Activated effector memory CD4-positive, alpha-beta T cell treated with anti-CD3 and anti-CD28 coated beads, Interleukin-2, amount 50 U/mL, for 16 hours (primary cell): Measurements from ENCODE around the gene HERC3.
"Not testable (repeated sequence)": the region's sequence is repeated elsewhere in the genome, so short reads cannot be mapped to it uniquely, and the experiment has no call there.

Experiments
- DNase-seq: peaks from one replicate; pipeline ENCODE4 v3.0.0-alpha.2; 2020

HERC3 gene

GRCh38 chr4:88609387-88609786 is 17.1 kb downstream of the HERC3 start:
- DNase-seq = no peak

DNA sequence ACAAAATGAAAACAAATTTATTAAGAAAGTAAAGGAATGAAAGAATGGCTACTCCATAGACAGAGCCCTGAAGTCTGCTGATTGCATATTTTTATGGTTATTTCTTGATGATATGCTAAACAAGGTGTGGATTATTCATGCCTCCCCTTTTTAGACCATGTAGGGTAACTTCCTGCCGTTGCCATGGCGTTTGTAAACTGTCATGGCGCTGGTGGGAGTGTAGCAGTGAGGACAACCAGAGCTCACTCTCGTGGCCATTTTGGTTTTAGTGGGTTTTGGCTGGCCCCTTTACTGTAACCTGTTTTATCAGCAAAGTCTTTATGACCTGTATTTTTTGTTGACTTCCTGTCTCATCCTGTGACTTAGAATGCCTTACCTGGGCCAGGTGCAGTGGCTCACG is 17.5 kb downstream of the HERC3 start:
- not testable (repeated sequence) for DNase-seq

DNA sequence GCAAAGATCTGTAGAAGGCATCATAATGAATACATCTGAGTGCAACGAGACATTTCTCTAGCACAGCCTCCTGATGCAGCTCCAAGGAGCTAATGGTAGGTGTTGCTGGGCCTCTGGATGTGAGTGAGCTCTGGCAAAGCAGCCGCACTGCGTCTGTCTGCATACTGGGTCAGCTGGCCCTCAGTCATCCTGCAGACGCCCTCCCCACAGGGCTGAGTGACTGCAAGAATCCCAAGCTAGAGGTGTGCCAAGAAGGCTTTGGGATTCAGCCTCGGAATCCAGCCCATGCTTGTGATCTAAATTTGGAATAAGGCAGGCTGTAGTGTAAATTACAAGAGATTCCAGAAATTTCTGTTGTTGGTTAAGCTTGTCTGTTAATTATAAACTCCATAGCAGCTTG is 18.5 kb downstream of the HERC3 start:
- no peak for DNase-seq

GRCh38 chr4:88613417-88613875 is 21.2 kb downstream of the HERC3 start:
- DNase-seq = peak; percentile 68

DNA sequence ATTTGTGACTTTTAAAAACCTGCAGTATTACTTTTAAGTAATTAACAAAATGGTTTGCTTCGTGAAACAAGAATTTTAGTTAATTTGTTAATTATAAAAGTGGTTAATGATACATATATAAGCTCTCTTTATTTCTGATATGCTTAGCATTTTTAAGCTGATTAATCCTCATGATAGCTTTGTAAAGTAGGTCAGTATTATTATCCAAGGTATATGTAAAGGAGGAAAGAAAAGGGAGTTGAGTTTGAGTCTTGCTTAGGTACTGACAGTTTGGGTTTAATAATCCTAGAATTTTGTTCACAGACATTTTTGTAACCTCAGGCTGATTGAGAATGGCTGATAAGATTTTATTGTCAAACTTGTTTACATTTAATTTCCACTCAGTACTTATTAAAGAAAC is 21.8 kb downstream of the HERC3 start:
- DNase-seq = no peak

DNA sequence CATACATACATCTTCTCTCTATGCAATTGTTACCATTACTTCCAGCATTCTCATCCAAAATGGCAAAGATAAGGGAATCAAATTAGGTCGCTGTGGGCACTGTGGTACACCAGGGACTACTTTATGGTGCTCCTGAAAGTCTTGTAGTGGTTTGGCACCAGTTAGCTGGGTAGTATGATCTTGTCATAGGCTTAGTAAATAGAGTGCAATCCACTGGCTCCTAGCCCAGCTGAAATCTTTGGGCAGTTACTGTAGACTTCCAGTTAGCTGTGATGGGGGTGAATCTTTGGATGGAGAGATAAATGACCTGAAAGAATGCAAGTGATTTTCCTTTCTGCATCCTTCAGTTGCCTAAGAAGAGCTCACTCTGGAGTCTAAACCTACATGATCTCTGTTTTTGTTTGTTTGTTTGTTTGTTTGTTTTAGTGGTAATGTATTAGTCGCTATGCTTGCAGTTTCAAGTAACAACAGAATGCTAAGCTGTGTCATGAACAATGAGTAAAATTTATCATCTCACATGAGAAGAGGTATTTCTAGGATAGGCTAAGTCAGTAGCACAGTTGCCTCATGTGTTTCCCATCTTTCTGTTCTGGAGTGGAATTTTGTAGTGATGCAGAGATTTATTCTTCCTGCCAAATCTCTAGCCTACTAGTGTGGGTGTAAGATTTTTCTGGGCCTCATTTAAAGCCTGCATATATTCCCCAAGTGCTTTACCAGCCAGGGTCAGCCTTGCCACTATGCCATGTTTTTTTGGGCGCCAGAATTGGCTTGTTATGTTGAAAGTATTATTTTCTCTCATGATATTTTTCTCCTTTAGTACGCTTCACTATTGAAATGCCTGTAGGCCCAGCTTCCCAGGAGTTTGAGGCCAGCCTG is 24.2 kb downstream of the HERC3 start:
- DNase-seq = no peak

GRCh38 chr4:88618782-88619485 is 26.7 kb downstream of the HERC3 start:
- DNase-seq = no peak

- DNase-seq = no peak
Measured at GRCh38 chr4:88619971-88620370, 27.7 kb downstream of the HERC3 start.

- DNase-seq = no peak
Measured at GRCh38 chr4:88621763-88622327, 29.6 kb downstream of the HERC3 start.

- no peak for DNase-seq
Measured at GRCh38 chr4:88623097-88623496, 30.8 kb downstream of the HERC3 start.

DNA sequence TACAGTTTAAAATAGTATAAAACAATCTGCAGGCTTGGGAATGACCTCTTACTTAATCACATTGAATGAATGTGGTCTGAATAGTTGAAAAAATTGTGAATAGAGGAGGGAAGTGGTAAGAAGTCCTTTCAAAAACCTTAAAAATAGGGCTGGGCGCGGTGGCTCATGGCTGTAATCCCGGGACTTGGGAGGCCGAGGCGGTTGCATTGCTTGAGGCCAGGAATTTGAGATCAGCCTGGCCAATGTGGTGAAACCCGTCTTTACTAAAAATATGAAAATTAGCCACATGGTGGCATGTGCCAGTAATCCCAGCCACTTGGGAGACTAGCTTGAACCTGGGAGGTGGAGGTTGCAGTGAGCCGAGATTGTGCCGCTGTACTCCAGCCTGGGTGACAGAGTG is 36.5 kb downstream of the HERC3 start:
- no peak for DNase-seq

DNA sequence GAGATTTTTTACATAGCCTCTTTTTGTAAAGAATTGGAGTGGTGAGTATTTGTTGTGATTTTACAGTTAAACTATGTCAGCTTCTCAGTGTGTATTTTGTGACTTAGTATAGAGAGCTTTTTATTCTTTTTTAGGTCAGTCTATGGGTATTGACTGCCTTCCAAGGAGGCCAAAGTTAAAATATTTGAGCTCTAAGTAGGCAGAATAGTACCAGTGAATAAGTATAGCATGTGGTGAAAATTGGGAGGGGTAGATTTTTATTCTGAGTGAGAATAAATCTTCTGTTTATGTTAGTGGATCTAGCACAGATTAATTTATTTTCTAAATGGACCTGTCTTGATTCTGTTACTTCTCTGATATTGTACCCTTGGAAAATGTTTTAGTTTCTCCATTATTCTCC is 37.5 kb downstream of the HERC3 start:
- no peak for DNase-seq

- no peak for DNase-seq
Measured at GRCh38 chr4:88630756-88631155, 38.5 kb downstream of the HERC3 start.

GRCh38 chr4:88643932-88644331 is 51.7 kb downstream of the HERC3 start:
- no peak for DNase-seq

GRCh38 chr4:88645994-88646393 is 53.7 kb downstream of the HERC3 start:
- DNase-seq = no peak

GRCh38 chr4:88646528-88647280 is 54.4 kb downstream of the HERC3 start:
- no peak for DNase-seq

- DNase-seq = no peak
Measured at GRCh38 chr4:88649716-88650115, 57.4 kb downstream of the HERC3 start.

GRCh38 chr4:88653371-88653946 is 61.2 kb downstream of the HERC3 start:
- DNase-seq = no peak

DNA sequence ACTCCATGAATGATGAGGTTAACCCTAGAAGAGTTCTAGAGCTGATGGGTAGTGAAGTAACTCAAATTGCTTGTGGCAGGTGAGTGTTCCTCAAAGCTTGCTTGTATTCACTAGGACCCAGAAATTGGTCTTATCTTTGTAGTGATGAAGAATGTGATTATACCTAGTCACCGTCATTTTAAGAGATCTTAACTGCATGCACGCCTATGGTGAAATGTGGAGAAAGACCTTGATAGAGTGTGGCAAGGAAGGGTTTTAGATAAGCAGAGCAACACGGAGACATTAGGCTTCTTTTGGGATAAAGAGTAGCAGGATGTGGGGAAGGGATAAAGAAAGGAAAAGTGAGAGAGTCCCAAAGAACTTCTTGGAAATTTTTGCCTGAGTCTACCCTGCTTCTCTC is 62.9 kb downstream of the HERC3 start:
- DNase-seq = no peak

- peak; percentile 69 for DNase-seq
Measured at GRCh38 chr4:88659055-88659889, 67.0 kb downstream of the HERC3 start.

DNA sequence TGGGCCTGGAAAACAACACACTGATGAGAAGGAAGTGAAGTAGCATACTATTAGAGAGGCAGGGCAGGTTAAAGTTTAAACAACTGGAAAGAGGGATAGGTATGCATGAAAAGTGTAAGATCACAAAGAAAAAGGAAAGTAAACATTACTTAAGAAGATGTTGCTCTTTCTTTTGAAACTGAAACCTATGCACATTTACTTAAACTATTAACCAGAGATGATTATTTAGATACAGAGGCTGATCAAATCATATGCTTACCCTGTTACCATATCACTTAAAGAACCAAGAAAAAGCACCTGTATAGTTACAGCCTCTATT is 67.6 kb downstream of the HERC3 start:
- no peak for DNase-seq
